H1 (cell line): ENCODE data around the gene TRIM56. TPM values are rescaled to one million over a fixed set of nuclear protein-coding genes. Genes with fewer than 3 reads are reported as not detected.

ENCODE experiments used
- BCL11A ChIP-seq, 2 experiments: IDR thresholded peaks; one replicate each; pipeline ENCODE4 v1.6.1; 2011; ENCODE audit warnings: low read depth in 2 of 2, low read length in 2 of 2, mild to moderate bottlenecking in 2 of 2
- BRCA1 ChIP-seq: IDR thresholded peaks from 2 replicates; pipeline ENCODE4 v1.6.1; 2012; ENCODE audit warnings: low read depth, low read length, improper control_type of control experiment
- EGR1 ChIP-seq: IDR thresholded peaks from 2 replicates; pipeline ENCODE4 v1.6.1; 2011; ENCODE audit warnings: low read depth, low read length, borderline replicate concordance
- GABPA ChIP-seq: IDR thresholded peaks from 2 replicates; pipeline ENCODE4 v1.6.1; 2011; ENCODE audit warnings: mild to moderate bottlenecking, low read length, moderate library complexity, borderline replicate concordance; ENCODE audit not compliant: insufficient read depth
- RAD21 ChIP-seq, 2 experiments: IDR thresholded peaks in 1 of 2; conservative IDR thresholded peaks in 1 of 2; 2 replicates each; pipeline ENCODE4 v1.6.1; 2011; ENCODE audit warnings: low read depth in 2 of 2, low read length in 2 of 2, improper control_type of control experiment in 1 of 2, inconsistent platforms in 1 of 2, mild to moderate bottlenecking in 1 of 2, moderate library complexity in 1 of 2
- SIN3A ChIP-seq, 2 experiments: IDR thresholded peaks in 1 of 2; conservative IDR thresholded peaks in 1 of 2; 2 replicates each; pipeline ENCODE4 v1.6.1; 2011 to 2012; ENCODE audit warnings: low read length in 2 of 2, improper control_type of control experiment in 1 of 2, low read depth in 1 of 2, mild to moderate bottlenecking in 1 of 2
- SP4 ChIP-seq: IDR thresholded peaks from 2 replicates; pipeline ENCODE4 v1.6.1; 2012; ENCODE audit warnings: low read length, inconsistent platforms
- SRF ChIP-seq: IDR thresholded peaks from 2 replicates; pipeline ENCODE4 v1.6.1; 2011; ENCODE audit warnings: mild to moderate bottlenecking, low read depth, low read length, moderate library complexity
- TCF12 ChIP-seq: IDR thresholded peaks from 2 replicates; pipeline ENCODE4 v1.6.1; 2011; ENCODE audit warnings: low read depth, mild to moderate bottlenecking, low read length
- TEAD4 ChIP-seq: IDR thresholded peaks from 2 replicates; pipeline ENCODE4 v1.6.1; 2012; ENCODE audit warnings: low read depth, low read length, inconsistent platforms, mixed read lengths
- YY1 ChIP-seq: IDR thresholded peaks from 2 replicates; pipeline ENCODE4 v1.6.1; 2011; ENCODE audit warnings: low read depth, mild to moderate bottlenecking, low read length
- polyA plus RNA-seq, 7 experiments: library from polyadenylated mRNA; depleted of rRNA in 3 of 7; stranded (reverse) in 5 of 7; unstranded in 2 of 7; fragments of >200 nt in 5 of 7; fragments of 200-250 nt in 2 of 7; gene quantifications; 1 replicate in 5 of 7; 2 replicates in 1 of 7; 4 replicates in 1 of 7; pipeline versions ENCODE4 v1.2.1 to v1.2.3, GENCODE V29; 2011 to 2013; ENCODE audit warnings: missing spikeins in 2 of 7, mixed read lengths in 2 of 7
- total RNA-seq: library from RNA; stranded (reverse); fragmentation: NEBNext Ultra II Directional; extraction: Animal tissue kit (Norgen Biotek cat#: 25700); gene quantifications from 2 replicates; pipeline ENCODE4 v1.2.1, GENCODE V29; 2021
- TF ChIP-seq, protein P1 (sequence below), 3 experiments: IDR thresholded peaks; 1 replicate in 2 of 3; 2 replicates in 1 of 3; pipeline versions ENCODE4 v1.5.1 to v1.6.1; 2011; ENCODE audit warnings: low read length in 3 of 3, mild to moderate bottlenecking in 3 of 3, inconsistent platforms in 2 of 3, low read depth in 1 of 3, moderate library complexity in 1 of 3; ENCODE audit not compliant: insufficient read depth in 1 of 3; ENCODE audit errors: control extremely low read depth in 1 of 3

TRIM56 gene
- total and polyA plus RNA-seq, 2 of the 8 experiments (the other 6 are each of a cell fraction or from before 2014, with no cell fraction given), result 2.0 to 17.5 TPM

DNA sequence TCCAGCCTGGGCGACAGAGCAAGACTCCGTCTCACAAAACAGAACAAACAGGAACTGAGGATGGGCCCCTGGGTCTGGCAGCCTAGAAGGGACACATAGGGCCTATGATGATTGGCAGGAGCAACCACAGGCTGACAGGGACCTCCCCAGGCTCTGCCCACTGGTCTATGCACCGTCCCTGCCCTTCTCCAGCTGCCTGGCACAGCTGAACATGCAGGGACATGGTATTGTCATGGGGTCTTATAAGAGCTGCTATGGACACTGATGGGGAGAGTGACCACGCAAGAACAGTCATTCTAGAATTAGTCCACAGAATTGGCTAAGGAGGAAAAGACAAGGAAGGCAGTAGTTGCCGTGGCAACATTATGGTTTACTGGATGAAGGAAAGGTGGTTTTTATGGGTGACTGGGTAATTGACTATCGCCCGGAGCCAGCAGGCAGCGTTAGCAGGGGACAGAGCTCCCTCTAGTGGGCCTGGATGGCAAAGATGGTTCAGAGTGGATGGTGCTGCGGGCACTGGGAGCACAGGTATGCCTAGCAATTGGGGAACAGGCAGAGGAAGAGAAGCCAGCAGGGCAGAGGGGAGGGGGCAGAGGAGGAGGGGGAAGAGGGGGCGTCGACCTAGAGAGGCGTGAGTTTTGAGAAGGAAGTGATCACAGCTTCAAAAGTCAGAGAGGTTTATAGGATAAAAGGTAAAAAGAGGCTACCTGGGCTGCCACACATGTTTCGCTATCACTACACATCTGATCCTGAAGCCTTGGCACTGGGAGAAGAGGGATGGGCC lies 7.8 kb upstream of the TRIM56 start (continued):
- TF ChIP-seq BRCA1 (peak; percentile 35; the same call in 1 of the 2 replicates), SRF (no peak), EGR1 (peak; percentile 26; the same call in 1 of the 2 replicates), TCF12 (0 out of 2 replicates have a peak, but pooled peaks have one; percentile 7), BCL11A (IDR thresholded peaks at IDR 0.05; ENCODE audit: low read depth in 2 of 2, low read length in 2 of 2) (no peak), SP4 (no peak), GABPA (peak; percentile 18; the same call in 1 of the 2 replicates), YY1 (peak; percentile 74; the same call in 1 of the 2 replicates), RAD21 (IDR thresholded peaks at IDR 0.05 in 1 of 2, conservative IDR thresholded peaks at IDR 0.05 in 1 of 2; ENCODE audit: low read depth in 2 of 2, low read length in 2 of 2) (peak; percentile 97), SIN3A (conservative IDR thresholded peaks at IDR 0.05 in 1 of 2, IDR thresholded peaks at IDR 0.05 in 1 of 2; ENCODE audit: low read depth in 1 of 2, low read length in 2 of 2) (peak; percentile 25 to 88; a peak in 2 of 4 replicates), TEAD4 (peak; percentile 54; the same call in 1 of the 2 replicates)
- TF ChIP-seq, protein P1, sequence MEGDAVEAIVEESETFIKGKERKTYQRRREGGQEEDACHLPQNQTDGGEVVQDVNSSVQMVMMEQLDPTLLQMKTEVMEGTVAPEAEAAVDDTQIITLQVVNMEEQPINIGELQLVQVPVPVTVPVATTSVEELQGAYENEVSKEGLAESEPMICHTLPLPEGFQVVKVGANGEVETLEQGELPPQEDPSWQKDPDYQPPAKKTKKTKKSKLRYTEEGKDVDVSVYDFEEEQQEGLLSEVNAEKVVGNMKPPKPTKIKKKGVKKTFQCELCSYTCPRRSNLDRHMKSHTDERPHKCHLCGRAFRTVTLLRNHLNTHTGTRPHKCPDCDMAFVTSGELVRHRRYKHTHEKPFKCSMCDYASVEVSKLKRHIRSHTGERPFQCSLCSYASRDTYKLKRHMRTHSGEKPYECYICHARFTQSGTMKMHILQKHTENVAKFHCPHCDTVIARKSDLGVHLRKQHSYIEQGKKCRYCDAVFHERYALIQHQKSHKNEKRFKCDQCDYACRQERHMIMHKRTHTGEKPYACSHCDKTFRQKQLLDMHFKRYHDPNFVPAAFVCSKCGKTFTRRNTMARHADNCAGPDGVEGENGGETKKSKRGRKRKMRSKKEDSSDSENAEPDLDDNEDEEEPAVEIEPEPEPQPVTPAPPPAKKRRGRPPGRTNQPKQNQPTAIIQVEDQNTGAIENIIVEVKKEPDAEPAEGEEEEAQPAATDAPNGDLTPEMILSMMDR (IDR thresholded peaks at IDR 0.05; ENCODE audit: control extremely low read depth in 1 of 3, insufficient read depth in 1 of 3, low read depth in 1 of 3, low read length in 3 of 3), result peak; percentile 94 to 98 (median 96)
